CD4-positive, alpha-beta memory T cell (primary cell): ENCODE data around the gene CRIP2. TPM values are rescaled to one million over a fixed set of nuclear protein-coding genes. Genes with fewer than 3 reads are reported as not detected.

Source experiments
- CTCF ChIA-PET: fragments of 350-600 bp; sonication (Branson Sonifier 250); formaldehyde crosslinking; loops from one replicate; lab custom pipeline; 2021; ENCODE audit warnings: inconsistent platforms; ENCODE audit not compliant: partially characterized antibody; lab: Charles Lee
- POLR2A ChIA-PET: fragments of 350-600 bp; sonication (Branson Sonifier 250); formaldehyde crosslinking; loops from one replicate; lab custom pipeline; 2021; ENCODE audit not compliant: partially characterized antibody; lab: Charles Lee
- DNase-seq, 5 donors: peaks; one replicate each; pipeline versions ENCODE4 v3.0.0 to v3.0.0-alpha.2; 2020 to 2022; ENCODE audit warnings: mixed read lengths in 1 of 5
- H3K27ac ChIP-seq: one replicate; pipeline ENCODE4 v1.7.0; 2013; ENCODE audit warnings: low read depth, low read length
- H3K27me3 ChIP-seq: 2 replicates; pipeline ENCODE4 v1.7.0; 2013; ENCODE audit warnings: mild to moderate bottlenecking, low read length, moderate library complexity; ENCODE audit not compliant: insufficient read depth
- H3K36me3 ChIP-seq: 2 replicates; pipeline ENCODE4 v1.7.0; 2013; ENCODE audit warnings: mild to moderate bottlenecking, low read length, moderate library complexity; ENCODE audit not compliant: insufficient read depth
- H3K4me1 ChIP-seq: 2 replicates; pipeline ENCODE4 v1.7.0; 2013; ENCODE audit warnings: mild to moderate bottlenecking, low read length, moderate library complexity; ENCODE audit not compliant: insufficient read depth
- H3K4me3 ChIP-seq, 2 donors: one replicate each; pipeline ENCODE4 v1.7.0; 2013; ENCODE audit warnings: low read length in 2 of 2, mild to moderate bottlenecking in 1 of 2
- H3K9me3 ChIP-seq, 2 donors: one replicate each; pipeline ENCODE4 v1.7.0; 2013; ENCODE audit warnings: low read length in 2 of 2, control low read depth in 1 of 2; ENCODE audit not compliant: control insufficient read depth in 1 of 2
- H3K27ac Mint-ChIP-seq, 7 donors: one replicate each; pipeline ENCODE4 v1.8.0; 2020 to 2021; ENCODE audit warnings: mixed read lengths in 7 of 7, mild to moderate bottlenecking in 6 of 7, inconsistent platforms in 3 of 7, moderate library complexity in 3 of 7
- H3K27me3 Mint-ChIP-seq, 2 donors: one replicate each; pipeline ENCODE4 v1.8.0; 2020 to 2021; ENCODE audit warnings: mixed read lengths in 2 of 2
- H3K36me3 Mint-ChIP-seq, 2 donors: one replicate each; pipeline ENCODE4 v1.8.0; 2020 to 2021; ENCODE audit warnings: mixed read lengths in 2 of 2, inconsistent platforms in 1 of 2, mild to moderate bottlenecking in 1 of 2
- H3K4me1 Mint-ChIP-seq, 4 donors: one replicate each; pipeline ENCODE4 v1.8.0; 2020 to 2021; ENCODE audit warnings: mixed read lengths in 4 of 4, mild to moderate bottlenecking in 1 of 4
- H3K4me3 Mint-ChIP-seq, 8 donors: one replicate each; pipeline ENCODE4 v1.8.0; 2020 to 2021; ENCODE audit warnings: mixed read lengths in 8 of 8, mild to moderate bottlenecking in 7 of 8, moderate library complexity in 6 of 8, inconsistent platforms in 3 of 8
- H3K9me3 Mint-ChIP-seq, 8 donors: one replicate each; pipeline ENCODE4 v1.8.0; 2020 to 2021; ENCODE audit warnings: mixed read lengths in 8 of 8, mild to moderate bottlenecking in 5 of 8, inconsistent platforms in 3 of 8, moderate library complexity in 1 of 8
- intact Hi-C: fragments of 100-400 bp; cut with micrococcal nuclease; formaldehyde crosslinking; loops from one replicate; pipeline ENCODE4 v1.15.1; 2023
- polyA plus RNA-seq, 2 donors: library from polyadenylated mRNA; unstranded; fragments of 300-500 nt; fragmentation: Illumina TruSeq; gene quantifications; one replicate each; pipeline ENCODE4 v1.2.3, GENCODE V29; 2021
- total RNA-seq, 2 experiments: library from RNA; stranded (reverse); gene quantifications; one replicate each; pipeline ENCODE4 v1.2.3, GENCODE V29; 2021

CRIP2 gene
- total and polyA plus RNA-seq, 4 experiments from 2014 or later = 12.1 to 256 (median 48.8) TPM

DNA sequence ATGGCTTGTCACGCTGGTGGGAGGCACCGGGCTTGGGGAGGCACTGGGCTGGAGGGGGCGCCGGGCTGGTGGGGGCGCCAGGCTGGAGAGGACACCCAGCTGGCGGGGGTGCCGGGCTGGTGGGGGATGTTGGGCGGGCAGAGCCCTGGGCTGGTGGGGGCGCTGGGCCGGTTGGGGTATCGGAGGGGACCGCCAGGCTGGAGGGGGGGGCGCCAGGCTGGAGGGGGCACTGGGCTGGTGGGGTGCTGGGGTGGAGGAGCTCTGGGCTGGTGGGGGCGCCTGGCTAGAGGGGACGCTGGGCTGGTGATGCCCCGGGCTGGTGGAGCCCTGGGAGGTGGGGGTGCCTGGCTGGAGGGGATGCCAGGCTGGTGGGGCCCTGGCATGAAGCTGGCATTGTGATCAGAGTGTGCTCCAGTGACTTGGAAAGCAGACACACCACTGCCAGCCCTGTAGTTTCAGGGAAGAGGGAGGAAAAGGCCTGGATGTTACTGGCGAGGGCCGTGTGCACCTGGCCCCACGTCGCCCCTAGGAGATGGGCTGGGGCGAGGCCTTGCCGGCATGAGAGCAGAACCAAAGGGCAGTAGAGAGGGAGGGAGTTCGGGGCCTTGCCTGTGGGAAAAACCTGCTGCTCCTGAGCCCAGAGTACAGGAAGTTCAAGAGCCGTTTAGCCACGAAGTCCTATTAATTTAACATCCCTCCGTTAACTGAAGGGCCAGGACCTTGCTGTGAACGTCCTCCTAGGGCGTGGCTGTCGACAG is 29.5 kb downstream of the CRIP2 start:
- POLR2A ChIA-PET = no interaction called here
- DNase-seq = no peak
- CTCF ChIA-PET = no interaction called here
- H3K4me1 Mint-ChIP-seq = peaks cover 0 to 4% (median 1%) of the 10 kb centered on the region in 4 donors
- H3K27me3 Mint-ChIP-seq = peaks cover 9 to 10% of the 10 kb centered on the region in 2 donors
- no peak overlapping the region for H3K4me3 Mint-ChIP-seq
- Histone ChIP-seq H3K4me1 (no peaks in the 10 kb centered on the region), H3K27ac (no peak overlapping the region), H3K27me3 (no peaks in the 10 kb centered on the region), H3K36me3 (no peaks in the 10 kb centered on the region), H3K4me3 (no peak overlapping the region), H3K9me3 (no peaks in the 10 kb centered on the region)
- H3K27ac Mint-ChIP-seq = peak overlapping the region in 2 of 7 donors; percentile 13 to 37
- H3K36me3 Mint-ChIP-seq = no peaks in the 10 kb centered on the region
- peaks cover 0 to 2% (median 0%) of the 10 kb centered on the region in 8 donors for H3K9me3 Mint-ChIP-seq
- intact Hi-C loops = no loop called here

GRCh38 chr14:105505101-105505500 is 30.5 kb downstream of the CRIP2 start:
- Histone ChIP-seq H3K9me3 (no peaks in the 10 kb centered on the region), H3K27ac (no peak overlapping the region), H3K4me3 (no peak overlapping the region), H3K36me3 (no peaks in the 10 kb centered on the region), H3K4me1 (no peaks in the 10 kb centered on the region), H3K27me3 (no peaks in the 10 kb centered on the region)
- peaks cover 9 to 10% of the 10 kb centered on the region in 2 donors for H3K27me3 Mint-ChIP-seq
- CTCF ChIA-PET = no interaction called here
- POLR2A ChIA-PET = no interaction called here
- DNase-seq = no peak
- H3K4me1 Mint-ChIP-seq = peaks cover 0 to 4% (median 1%) of the 10 kb centered on the region in 4 donors
- H3K4me3 Mint-ChIP-seq = no peak overlapping the region
- no peaks in the 10 kb centered on the region for H3K36me3 Mint-ChIP-seq
- intact Hi-C loops = no loop called here
- H3K9me3 Mint-ChIP-seq = peaks cover 0 to 1% (median 0%) of the 10 kb centered on the region in 8 donors
- H3K27ac Mint-ChIP-seq = no peak overlapping the region

GRCh38 chr14:105507247-105507646 is 32.6 kb downstream of the CRIP2 start:
- CTCF ChIA-PET = interaction anchor here (0.6 kb wide), 1 partner anchor 462 kb away, joined by 3 read pairs; no protein-coding TSS in a partner anchor
- POLR2A ChIA-PET = no interaction called here

GRCh38 chr14:105508069-105508468 is 33.4 kb downstream of the CRIP2 start:
- ChIA-PET POLR2A (no interaction called here), CTCF (no interaction called here)
- no peaks in the 10 kb centered on the region for H3K36me3 Mint-ChIP-seq
- no peak for DNase-seq
- no peaks in the 10 kb centered on the region for H3K27me3 ChIP-seq
- H3K9me3 Mint-ChIP-seq = peaks cover 0 to 1% (median 0%) of the 10 kb centered on the region in 8 donors
- H3K27ac ChIP-seq = no peak overlapping the region
- H3K4me3 ChIP-seq = no peak overlapping the region
- intact Hi-C loops = no loop called here
- H3K9me3 ChIP-seq = no peaks in the 10 kb centered on the region
- H3K27me3 Mint-ChIP-seq = peaks cover 19 to 20% of the 10 kb centered on the region in 2 donors
- no peaks in the 10 kb centered on the region for H3K36me3 ChIP-seq
- H3K4me1 Mint-ChIP-seq = peaks cover 0 to 4% (median 1%) of the 10 kb centered on the region in 4 donors
- H3K4me1 ChIP-seq = no peaks in the 10 kb centered on the region
- peak overlapping the region in 1 of 7 donors; percentile 1 for H3K27ac Mint-ChIP-seq
- no peak overlapping the region for H3K4me3 Mint-ChIP-seq

More at GRCh38 chr14:105507247-105507646, 32.6 kb downstream of the CRIP2 start:
- Histone ChIP-seq H3K27me3 (no peaks in the 10 kb centered on the region), H3K9me3 (no peaks in the 10 kb centered on the region), H3K36me3 (no peaks in the 10 kb centered on the region), H3K4me3 (no peak overlapping the region), H3K27ac (no peak overlapping the region), H3K4me1 (no peaks in the 10 kb centered on the region)
- no peaks in the 10 kb centered on the region for H3K36me3 Mint-ChIP-seq
- no peak overlapping the region for H3K27ac Mint-ChIP-seq
- intact Hi-C loops = no loop called here
- peaks cover 0 to 4% (median 1%) of the 10 kb centered on the region in 4 donors for H3K4me1 Mint-ChIP-seq
- peaks cover 13 to 16% of the 10 kb centered on the region in 2 donors for H3K27me3 Mint-ChIP-seq
- peaks cover 0 to 1% (median 0%) of the 10 kb centered on the region in 8 donors for H3K9me3 Mint-ChIP-seq
- no peak for DNase-seq
- H3K4me3 Mint-ChIP-seq = no peak overlapping the region

DNA sequence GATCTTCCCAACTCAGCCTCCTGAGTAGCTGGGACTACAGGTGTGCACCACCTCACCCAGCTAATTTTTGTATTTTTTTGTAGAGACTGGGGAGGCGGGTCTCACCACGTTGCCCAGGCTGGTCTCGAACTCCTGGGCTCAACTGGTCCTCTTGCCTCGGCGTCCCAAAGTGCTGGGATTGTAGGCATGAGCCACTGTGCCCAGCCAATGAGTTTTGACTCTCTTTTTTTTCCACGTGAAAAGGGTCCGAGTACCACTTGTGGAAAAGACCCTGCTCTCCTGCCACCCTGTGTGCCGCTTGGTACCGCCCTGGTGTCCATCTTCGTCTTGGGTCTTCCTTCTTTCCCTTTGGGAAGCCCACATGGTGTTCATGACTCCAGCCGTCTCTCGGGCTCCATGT is 34.0 kb downstream of the CRIP2 start:
- DNase-seq = no peak
- Histone ChIP-seq H3K4me3 (no peak overlapping the region), H3K27me3 (no peaks in the 10 kb centered on the region), H3K9me3 (no peaks in the 10 kb centered on the region), H3K36me3 (no peaks in the 10 kb centered on the region), H3K27ac (no peak overlapping the region), H3K4me1 (no peaks in the 10 kb centered on the region)
- Mint-ChIP-seq H3K4me1 (peaks cover 0 to 4% (median 1%) of the 10 kb centered on the region in 4 donors), H3K36me3 (no peaks in the 10 kb centered on the region), H3K27ac (no peak overlapping the region), H3K9me3 (peaks cover 0 to 1% (median 0%) of the 10 kb centered on the region in 8 donors), H3K4me3 (no peak overlapping the region), H3K27me3 (peaks cover 20% of the 10 kb centered on the region in 2 donors)
- POLR2A ChIA-PET = no interaction called here
- intact Hi-C loops = no loop called here
- CTCF ChIA-PET = no interaction called here

- H3K36me3 Mint-ChIP-seq = no peaks in the 10 kb centered on the region
- no peaks in the 10 kb centered on the region for H3K36me3 ChIP-seq
- POLR2A ChIA-PET = no interaction called here
- H3K9me3 ChIP-seq = no peaks in the 10 kb centered on the region
- intact Hi-C loops = no loop called here
- no peak for DNase-seq
- H3K4me3 ChIP-seq = no peak overlapping the region
- H3K4me3 Mint-ChIP-seq = no peak overlapping the region
- H3K4me1 ChIP-seq = no peaks in the 10 kb centered on the region
- no peak overlapping the region for H3K27ac Mint-ChIP-seq
- no peaks in the 10 kb centered on the region for H3K9me3 Mint-ChIP-seq
- no peaks in the 10 kb centered on the region for H3K4me1 Mint-ChIP-seq
- peaks cover 17 to 31% of the 10 kb centered on the region in 2 donors for H3K27me3 Mint-ChIP-seq
- H3K27ac ChIP-seq = no peak overlapping the region
- H3K27me3 ChIP-seq = no peaks in the 10 kb centered on the region
- CTCF ChIA-PET = no interaction called here
Measured at GRCh38 chr14:105517096-105517495, 42.5 kb downstream of the CRIP2 start.

DNA sequence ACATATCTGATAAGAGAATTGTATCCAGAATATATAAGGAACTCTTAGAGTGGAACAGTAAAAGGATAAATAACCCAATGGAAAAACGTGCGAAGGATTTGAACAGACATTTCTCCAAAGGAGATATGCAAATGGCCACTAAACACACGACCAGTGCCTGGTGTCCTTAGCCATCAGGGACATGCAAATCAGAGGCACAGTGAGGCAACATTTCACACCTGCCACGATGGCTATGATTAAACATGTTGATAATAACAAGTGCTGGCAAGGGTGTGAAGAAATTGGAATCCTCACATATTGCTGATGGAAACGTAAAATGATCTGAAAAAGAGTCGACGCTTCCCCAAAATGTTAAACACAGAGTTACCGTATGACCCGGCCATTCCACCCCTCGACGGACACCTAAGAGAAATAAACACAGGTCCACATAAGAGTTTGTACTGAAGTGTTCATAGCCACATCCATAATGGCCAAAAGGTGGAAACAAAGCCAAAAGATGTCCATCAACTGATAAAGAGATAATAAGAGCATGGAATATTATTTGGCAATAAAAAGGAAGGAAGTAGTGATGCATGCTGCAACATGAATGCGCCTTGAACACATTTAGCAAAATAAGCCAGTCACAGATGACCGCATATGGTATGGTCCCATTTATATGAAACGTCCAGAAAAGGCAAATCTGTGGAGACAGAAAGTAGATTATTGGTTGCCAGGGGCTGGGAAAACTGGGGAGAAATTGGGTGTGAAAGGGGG is 45.5 kb downstream of the CRIP2 start:
- Histone ChIP-seq H3K4me3 (no peak overlapping the region), H3K27me3 (no peaks in the 10 kb centered on the region), H3K27ac (no peak overlapping the region), H3K9me3 (no peaks in the 10 kb centered on the region), H3K4me1 (no peaks in the 10 kb centered on the region), H3K36me3 (no peaks in the 10 kb centered on the region)
- no peaks in the 10 kb centered on the region for H3K9me3 Mint-ChIP-seq
- no peaks in the 10 kb centered on the region for H3K36me3 Mint-ChIP-seq
- no peak overlapping the region for H3K27ac Mint-ChIP-seq
- no peak overlapping the region for H3K4me3 Mint-ChIP-seq
- peaks cover 0 to 6% (median 1%) of the 10 kb centered on the region in 4 donors for H3K4me1 Mint-ChIP-seq
- POLR2A ChIA-PET = no interaction called here
- peaks cover 9 to 19% of the 10 kb centered on the region in 2 donors for H3K27me3 Mint-ChIP-seq
- no peak for DNase-seq
- intact Hi-C loops = no loop called here
- CTCF ChIA-PET = interaction anchor here (0.7 to 1.2 kb wide), 3 partner anchors 8 to 31 kb away, joined by 3 read pairs; no protein-coding TSS in a partner anchor
